Adrenal gland (tissue), 12 donors: ENCODE data around the gene CIB2. TPM values are rescaled to one million over a fixed set of nuclear protein-coding genes. Genes with fewer than 3 reads are reported as not detected.

Experiments
- DNase-seq, 7 donors: peaks; one replicate each; pipeline ENCODE4 v3.0.0-alpha.2; 2019 to 2020
- H3K27ac ChIP-seq, 5 donors: fragments of 200-600 bp; sonication (generic) in 4 of 5; 1 replicate in 3 of 5; 2 replicates in 2 of 5; pipeline versions ENCODE4 v1.5.1 to v1.8.0; 2016 to 2020; ENCODE audit warnings: mild to moderate bottlenecking in 1 of 5
- H3K27me3 ChIP-seq: fragments of 200-600 bp; 2 replicates; pipeline ENCODE4 v1.8.0; 2021
- H3K36me3 ChIP-seq, 2 donors: fragments of 200-600 bp; replicated peaks in 1 of 2; 1 replicate in 1 of 2; 2 replicates in 1 of 2; pipeline versions ENCODE4 v1.5.1 to v1.8.0; 2018 to 2022
- H3K4me1 ChIP-seq, 2 donors: fragments of 200-600 bp; replicated peaks in 1 of 2; 1 replicate in 1 of 2; 2 replicates in 1 of 2; pipeline versions ENCODE4 v1.5.1 to v1.8.0; 2018 to 2021
- H3K4me3 ChIP-seq, 4 donors: fragments of 200-600 bp; sonication (generic) in 3 of 4; one replicate each; pipeline ENCODE4 v1.5.1; 2016 to 2018
- H3K9me3 ChIP-seq, 3 donors: fragments of 200-600 bp; sonication (generic) in 1 of 3; replicated peaks in 1 of 3; 1 replicate in 2 of 3; 2 replicates in 1 of 3; pipeline versions ENCODE4 v1.5.1 to v1.8.0; 2016 to 2021
- CTCF ChIP-seq, 6 experiments: fragments of 450-650 bp in 4 of 6; fragments of 200-600 bp in 2 of 6; sonication (generic) in 1 of 6; IDR thresholded peaks; 1 replicate in 5 of 6; 2 replicates in 1 of 6; pipeline versions ENCODE4 v1.5.1 to v1.8.0; 2016 to 2021; ENCODE audit warnings: antibody characterized with exemption in 6 of 6, mild to moderate bottlenecking in 2 of 6, moderate library complexity in 1 of 6
- POLR2A ChIP-seq, 2 donors: fragments of 450-650 bp; IDR thresholded peaks; one replicate each; pipeline ENCODE4 v1.6.1; 2017; ENCODE audit warnings: antibody characterized with exemption in 2 of 2, mild to moderate bottlenecking in 2 of 2, moderate library complexity in 1 of 2
- WGBS, 4 donors: extraction: QIAGEN DNeasy Blood & Tissue Kit in 2 of 4; methylation state at CpG; one replicate each; pipeline versions ENCODE4 v1.1.5 to v1.1.7; 2013 to 2017; 5-methylcytosine and 5-hydroxymethylcytosine counted together
- intact Hi-C, 2 donors: fragments of 100-400 bp; cut with DNase I; formaldehyde crosslinking; loops; one replicate each; pipeline versions ENCODE4 v1.14.1 to v1.15.0; 2022 to 2023
- polyA plus RNA-seq, 3 donors: library from polyadenylated mRNA; stranded (reverse); fragments of 200-250 nt in 2 of 3; fragments of 350-450 nt in 1 of 3; fragmentation: Illumina TruSeq in 1 of 3; extraction: RNeasy Lipid Tissue Mini Kit (QIAGEN cat#74804) in 1 of 3; gene quantifications; one replicate each; pipeline ENCODE4 v1.2.3, GENCODE V29; 2013 to 2014
- total RNA-seq, 9 donors: library from RNA; depleted of rRNA in 4 of 9; stranded (reverse); fragments of >200 nt in 4 of 9; fragments of 120-200 nt in 1 of 9; fragmentation: NEBNext Ultra II Directional in 1 of 9; extraction: Animal tissue kit (Norgen Biotek cat#: 25700) in 1 of 9; gene quantifications; one replicate each; pipeline versions ENCODE4 v1.1.0 to v1.2.4, GENCODE V29; 2013 to 2023
- donor health status: healthy with polysubstance abuse.
- donor health status: Bipolar disorder and iron deficiency.
- donor health status: DM: yes; HTN: yes; CAD: no.
- donor health status: DM: no; HTN: no; CAD: no.
- donor health status: DM: no; HTN: no; CAD: no.
- donor health status: DM: yes; HTN: yes; CAD: no.

Gene CIB2
- total and polyA plus RNA-seq, 12 donors: 4.4 to 37.8 (median 19.7) TPM

- DNase-seq: no peak
Observed at GRCh38 chr15:78109156-78109555, 22.1 kb downstream of the CIB2 start.

DNA sequence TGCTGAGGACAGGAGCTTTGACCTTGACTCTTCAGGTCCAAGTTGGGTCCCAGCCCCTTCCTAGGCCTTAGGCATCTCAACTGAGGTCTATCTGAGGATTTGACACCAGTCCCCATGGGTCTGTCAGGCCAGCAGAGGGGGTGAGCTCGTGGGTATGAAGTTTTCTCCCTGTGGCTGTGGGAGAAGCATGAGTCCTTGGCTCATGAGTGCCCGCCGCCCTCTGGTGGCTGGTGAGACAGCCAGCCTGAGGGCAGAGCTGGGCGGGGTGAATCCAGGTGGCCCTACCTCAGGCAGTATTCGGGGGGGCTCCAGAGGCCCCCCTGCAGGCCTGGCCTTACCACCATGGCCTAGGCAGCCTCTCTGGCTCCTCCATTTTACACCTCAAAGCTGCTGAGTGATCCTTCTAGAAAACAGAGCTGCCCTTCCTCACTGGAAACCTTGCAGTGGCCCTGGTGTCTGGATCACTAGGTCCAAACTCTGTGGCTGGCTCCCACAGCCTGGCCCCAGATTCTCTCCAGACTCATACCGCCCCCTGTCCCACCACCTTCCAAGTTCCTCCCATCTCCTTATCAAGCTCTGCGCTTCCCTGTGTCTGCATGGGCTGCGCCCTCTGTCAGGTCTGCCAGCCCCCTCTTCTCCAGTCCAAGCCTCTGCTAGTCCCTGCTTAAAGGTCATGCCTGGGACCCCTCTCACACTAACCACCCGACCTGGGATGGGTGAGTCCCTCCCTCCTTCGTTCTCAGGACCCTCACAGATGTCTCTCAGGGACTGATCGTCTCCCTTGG, 22.8 kb downstream of the CIB2 start:
- no peak for TF ChIP-seq POLR2A (IDR thresholded peaks at IDR 0.05)
- TF ChIP-seq CTCF (IDR thresholded peaks at IDR 0.05): peak; percentile 77 to 99 (median 98)
- H3K36me3 ChIP-seq: no peaks in the 10 kb centered on the region
- no peak overlapping the region for H3K4me3 ChIP-seq
- 37 to 52% (median 45%) methylated on average over 7 to 11 of the region's 11 CpGs for WGBS, 4 donors
- no peaks in the 10 kb centered on the region for H3K9me3 ChIP-seq
- H3K27me3 ChIP-seq: no peaks in the 10 kb centered on the region
- DNase-seq: peak; percentile 85 to 94 (median 91)
- intact Hi-C loops: loop anchor here (2.0 to 5.0 kb wide), 2 partner anchors 141 to 150 kb away; no protein-coding TSS in a partner anchor
- no peak overlapping the region for H3K27ac ChIP-seq
- H3K4me1 ChIP-seq: peaks cover 0 to 9% of the 10 kb centered on the region in 2 donors

More at GRCh38 chr15:78109156-78109555, 22.1 kb downstream of the CIB2 start:
- Histone ChIP-seq H3K4me1 (peaks cover 0 to 7% of the 10 kb centered on the region in 2 donors), H3K27ac (no peak overlapping the region), H3K9me3 (no peaks in the 10 kb centered on the region), H3K36me3 (no peaks in the 10 kb centered on the region), H3K27me3 (no peaks in the 10 kb centered on the region), H3K4me3 (no peak overlapping the region)
- 80 to 92% (median 90%) methylated on average over 12 of the region's 12 CpGs for WGBS, 4 donors
- intact Hi-C loops: loop anchor here (2.0 to 5.0 kb wide), 2 partner anchors 142 to 150 kb away; no protein-coding TSS in a partner anchor
- no peak for TF ChIP-seq POLR2A (IDR thresholded peaks at IDR 0.05)
- TF ChIP-seq CTCF (IDR thresholded peaks at IDR 0.05): no peak

- Histone ChIP-seq H3K36me3 (no peaks in the 10 kb centered on the region), H3K4me1 (peaks cover 0 to 15% of the 10 kb centered on the region in 2 donors), H3K9me3 (no peaks in the 10 kb centered on the region), H3K4me3 (no peak overlapping the region), H3K27me3 (no peaks in the 10 kb centered on the region), H3K27ac (no peak overlapping the region)
- intact Hi-C loops: loop anchor here (2.0 to 5.0 kb wide), 2 partner anchors 107 to 140 kb away; no protein-coding TSS in a partner anchor
- TF ChIP-seq POLR2A (IDR thresholded peaks at IDR 0.05) (no peak), CTCF (IDR thresholded peaks at IDR 0.05) (no peak)
- 85 to 95% (median 90%) methylated on average over 4 to 8 of the region's 8 CpGs for WGBS, 4 donors
- no peak for DNase-seq
Observed at GRCh38 chr15:78107471-78107870, 23.8 kb downstream of the CIB2 start.

- peaks cover 0 to 15% of the 10 kb centered on the region in 2 donors for H3K4me1 ChIP-seq
- H3K36me3 ChIP-seq: no peaks in the 10 kb centered on the region
- H3K27ac ChIP-seq: no peak overlapping the region
- no peaks in the 10 kb centered on the region for H3K27me3 ChIP-seq
- WGBS, 4 donors: 66 to 71% (median 68%) methylated on average over 10 to 16 of the region's 16 CpGs
- no peak overlapping the region for H3K4me3 ChIP-seq
- no peaks in the 10 kb centered on the region for H3K9me3 ChIP-seq
- DNase-seq: peak in 4 of 7 donors; percentile 42 to 66 (median 56)
- no peak for TF ChIP-seq POLR2A (IDR thresholded peaks at IDR 0.05)
- intact Hi-C loops: loop anchor here (2.0 to 5.0 kb wide), 2 partner anchors 105 to 138 kb away; no protein-coding TSS in a partner anchor
Observed at GRCh38 chr15:78105476-78106241, 25.6 kb downstream of the CIB2 start.
